ENCODE results near the gene NEK1.

Gene NEK1

GRCh38 chr4:169414913-169415312 lies 197.5 kb downstream of the NEK1 start:
- no peak for DNase-seq

GRCh38 chr4:169412046-169412445 lies 200.3 kb downstream of the NEK1 start:
- DNase-seq = no peak

- DNase-seq = peak; percentile 28
Observed at GRCh38 chr4:169410839-169411770, 201.3 kb downstream of the NEK1 start.

- DNase-seq = no peak
Observed at GRCh38 chr4:169407217-169407845, 205.1 kb downstream of the NEK1 start.

- DNase-seq = no peak
Observed at GRCh38 chr4:169404960-169405359, 207.4 kb downstream of the NEK1 start.

- no peak for DNase-seq
Observed at GRCh38 chr4:169400832-169401231, 211.6 kb downstream of the NEK1 start.

- no peak for DNase-seq
Observed at GRCh38 chr4:169399976-169400767, 212.2 kb downstream of the NEK1 start.

GRCh38 chr4:169398316-169398715 lies 214.1 kb downstream of the NEK1 start:
- no peak for DNase-seq

- DNase-seq = no peak
Observed at GRCh38 chr4:169397762-169398161, 214.6 kb downstream of the NEK1 start.

GRCh38 chr4:169385376-169385775 lies 227.0 kb downstream of the NEK1 start:
- DNase-seq = no peak

GRCh38 chr4:169384779-169385178 lies 227.6 kb downstream of the NEK1 start:
- no peak for DNase-seq

- DNase-seq = no peak
Observed at GRCh38 chr4:169383724-169384123, 228.7 kb downstream of the NEK1 start.

- DNase-seq = no peak
Observed at GRCh38 chr4:169379688-169380087, 232.7 kb downstream of the NEK1 start.

- no peak for DNase-seq
Observed at GRCh38 chr4:169377367-169377766, 235.0 kb downstream of the NEK1 start.

- DNase-seq = no peak
Observed at GRCh38 chr4:169376421-169376820, 236.0 kb downstream of the NEK1 start.

GRCh38 chr4:169372791-169373190 lies 239.6 kb downstream of the NEK1 start:
- DNase-seq = no peak

GRCh38 chr4:169369634-169370033 lies 242.7 kb downstream of the NEK1 start:
- no peak for DNase-seq

- no peak for DNase-seq
Observed at GRCh38 chr4:169367826-169368225, 244.6 kb downstream of the NEK1 start.

GRCh38 chr4:169366821-169367220 lies 245.6 kb downstream of the NEK1 start:
- no peak for DNase-seq

- no peak for DNase-seq
Observed at GRCh38 chr4:169362607-169363006, 249.8 kb downstream of the NEK1 start.

- no peak for DNase-seq
Observed at GRCh38 chr4:169361756-169362155, 250.6 kb downstream of the NEK1 start.

- no peak for DNase-seq
Observed at GRCh38 chr4:169359961-169360360, 252.4 kb downstream of the NEK1 start.

- DNase-seq = no peak
Observed at GRCh38 chr4:169352360-169352759, 260.0 kb downstream of the NEK1 start.

GRCh38 chr4:169351872-169352271 lies 260.5 kb downstream of the NEK1 start:
- no peak for DNase-seq

All from stimulated activated naive CD4-positive, alpha-beta T cell treated with Interleukin-2 at 50 U/mL for 16 hours (primary cell).